GM19043 (cell line): ENCODE data around the gene GAK.

Source experiments
- ATAC-seq: cut with Tn5 transposase; IDR thresholded peaks from one replicate; pipeline ENCODE4 v1.9.1; 2021; ENCODE audit warnings: low read depth; ENCODE audit not compliant: unreplicated experiment

Gene GAK

GRCh38 chr4:834368-835147 lies 97.6 kb downstream of the GAK start:
- ATAC-seq = no peak

- no peak for ATAC-seq
Measured at GRCh38 chr4:833731-834367, 98.3 kb downstream of the GAK start.

- no peak for ATAC-seq
Measured at GRCh38 chr4:833156-833555, 99.0 kb downstream of the GAK start.

DNA sequence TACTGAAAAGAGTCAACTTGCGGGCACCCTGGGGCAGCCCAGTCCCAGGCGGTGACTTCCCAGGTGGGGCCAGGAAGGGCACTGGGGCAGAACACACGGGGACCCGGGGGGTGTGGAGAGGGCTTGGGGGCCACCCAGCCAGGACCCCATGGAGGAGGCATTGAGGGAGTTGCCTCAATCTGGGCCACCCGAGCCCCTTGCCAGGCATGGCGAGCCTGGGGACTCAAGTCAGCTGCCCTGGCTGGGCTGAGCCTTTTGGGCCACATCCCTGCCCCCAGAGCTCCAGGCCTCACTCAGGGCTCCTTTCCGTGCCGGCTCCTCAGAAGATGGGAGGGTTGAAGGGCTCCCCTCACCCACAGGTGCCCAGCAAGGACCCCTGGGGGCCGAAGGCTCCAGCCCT lies 99.6 kb downstream of the GAK start:
- ATAC-seq = no peak

GRCh38 chr4:832108-832507 lies 100.0 kb downstream of the GAK start:
- no peak for ATAC-seq

GRCh38 chr4:831483-831805 lies 100.7 kb downstream of the GAK start:
- ATAC-seq = no peak

DNA sequence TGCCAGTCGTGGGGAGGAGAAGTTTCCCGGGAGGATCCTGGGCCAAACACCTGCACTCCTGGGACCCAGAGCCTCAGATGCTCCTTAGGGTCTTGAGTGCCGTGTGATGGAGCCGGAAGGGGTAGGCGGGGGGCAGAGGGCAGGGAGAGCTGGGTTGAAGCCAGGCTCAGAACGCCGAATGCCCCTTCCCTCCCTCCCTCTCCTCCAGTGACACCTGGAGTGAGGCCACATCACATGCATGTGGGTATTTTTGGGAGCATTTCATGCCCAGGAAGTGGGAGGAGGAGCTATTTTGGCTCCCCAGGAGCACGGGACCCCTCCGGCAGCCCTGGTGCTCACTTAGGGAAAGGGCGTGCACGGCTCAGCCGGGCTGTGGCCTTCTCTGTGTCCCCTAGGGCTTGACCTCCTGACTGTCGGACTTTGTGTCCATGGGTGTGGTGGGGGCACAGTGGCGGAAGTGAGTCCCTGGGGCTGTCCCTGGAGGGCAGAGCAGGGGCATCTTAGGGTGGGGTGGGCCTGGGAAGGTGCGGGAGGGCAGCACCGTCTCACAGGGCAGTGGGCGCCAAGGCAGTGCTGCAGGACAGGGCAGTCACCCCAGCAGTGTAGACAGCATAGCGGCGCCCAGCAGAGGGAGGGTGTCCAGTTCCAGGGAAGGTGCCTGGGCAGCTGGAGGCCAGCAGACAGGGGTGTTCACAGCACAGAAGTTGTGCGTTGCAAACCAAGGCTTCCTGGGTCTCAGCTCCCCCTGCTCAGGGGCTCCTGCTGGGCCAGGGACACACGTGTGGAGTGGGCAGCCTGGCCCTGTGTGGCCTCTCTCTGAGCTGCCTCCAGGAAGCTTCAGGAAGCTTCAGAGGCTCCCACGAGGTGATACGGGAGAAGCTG lies 101.3 kb downstream of the GAK start:
- no peak for ATAC-seq

DNA sequence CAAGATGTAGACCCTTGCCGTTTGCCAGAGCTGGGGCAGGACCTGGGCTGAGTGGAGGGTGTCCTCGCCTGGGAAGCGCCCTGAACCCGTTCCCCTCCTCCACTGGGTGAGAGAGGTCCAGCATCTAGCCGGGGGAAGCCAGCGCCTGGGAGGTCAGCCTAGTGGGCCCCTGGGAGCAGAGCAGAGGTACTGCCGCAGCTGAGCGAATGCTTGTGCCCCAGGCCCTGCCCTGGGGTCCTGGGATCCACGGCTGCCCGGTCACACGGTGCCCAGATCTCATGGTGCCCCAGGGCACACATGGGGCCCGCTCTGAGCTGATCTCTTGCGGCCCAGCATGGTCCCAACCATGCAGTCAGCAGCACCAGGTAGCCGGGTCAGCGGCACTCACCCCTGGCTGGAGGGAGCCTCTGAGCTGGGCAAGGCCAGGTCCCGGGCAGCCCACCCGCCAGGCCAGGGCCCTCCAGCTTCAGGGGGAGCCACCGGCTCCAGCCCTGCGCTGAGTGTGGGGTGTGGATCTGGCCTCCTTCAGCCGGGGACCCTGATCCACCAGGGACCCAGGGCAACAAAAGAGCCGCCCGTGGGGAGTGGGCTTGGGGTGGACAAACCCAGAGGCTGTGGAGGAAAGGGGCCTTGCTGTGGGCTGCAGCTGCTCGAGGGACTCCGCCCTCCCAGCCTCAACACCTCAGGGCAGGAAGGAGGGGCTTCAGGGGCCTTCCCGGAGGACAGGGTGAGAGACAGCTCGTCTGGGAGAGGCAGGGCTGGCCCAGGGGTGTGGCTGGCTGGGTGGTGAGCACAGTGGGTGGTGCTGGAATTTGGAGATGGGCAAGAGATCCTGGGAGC lies 102.1 kb downstream of the GAK start:
- ATAC-seq = no peak

- ATAC-seq = no peak
Measured at GRCh38 chr4:829291-829690, 102.8 kb downstream of the GAK start.

DNA sequence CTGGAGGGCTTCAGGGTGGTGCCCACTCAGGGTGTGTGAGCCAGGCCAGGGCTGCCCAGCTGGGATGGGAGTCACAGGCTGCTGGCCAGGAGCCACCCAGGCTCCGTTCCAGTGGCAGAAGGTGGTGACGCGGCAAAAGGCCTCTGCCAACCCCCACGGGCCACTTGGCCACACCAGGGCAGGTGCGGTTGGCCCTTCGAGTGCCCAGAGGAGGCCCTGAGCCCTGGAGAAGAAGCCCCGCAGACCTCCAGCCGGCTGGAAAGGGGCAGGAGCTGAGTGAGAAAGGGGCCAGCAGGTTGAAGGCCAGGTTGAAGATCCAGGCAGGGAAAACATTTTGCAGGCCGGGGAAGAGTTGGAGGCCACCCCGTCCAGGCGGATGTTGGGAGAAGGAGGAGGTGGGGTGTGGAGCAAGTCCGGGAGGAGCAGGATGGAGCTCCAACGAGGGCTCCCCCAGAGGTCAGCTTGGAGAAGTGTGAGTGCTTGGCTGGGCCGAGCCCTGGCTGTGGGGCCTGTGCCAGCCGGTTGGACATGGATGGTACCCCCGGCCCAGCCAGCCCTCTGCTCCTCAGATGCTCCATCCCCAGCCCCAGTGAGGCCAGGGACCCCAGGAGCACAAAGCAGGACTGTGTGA lies 103.4 kb downstream of the GAK start:
- ATAC-seq = no peak

- no peak for ATAC-seq
Measured at GRCh38 chr4:827209-828081, 104.7 kb downstream of the GAK start.

DNA sequence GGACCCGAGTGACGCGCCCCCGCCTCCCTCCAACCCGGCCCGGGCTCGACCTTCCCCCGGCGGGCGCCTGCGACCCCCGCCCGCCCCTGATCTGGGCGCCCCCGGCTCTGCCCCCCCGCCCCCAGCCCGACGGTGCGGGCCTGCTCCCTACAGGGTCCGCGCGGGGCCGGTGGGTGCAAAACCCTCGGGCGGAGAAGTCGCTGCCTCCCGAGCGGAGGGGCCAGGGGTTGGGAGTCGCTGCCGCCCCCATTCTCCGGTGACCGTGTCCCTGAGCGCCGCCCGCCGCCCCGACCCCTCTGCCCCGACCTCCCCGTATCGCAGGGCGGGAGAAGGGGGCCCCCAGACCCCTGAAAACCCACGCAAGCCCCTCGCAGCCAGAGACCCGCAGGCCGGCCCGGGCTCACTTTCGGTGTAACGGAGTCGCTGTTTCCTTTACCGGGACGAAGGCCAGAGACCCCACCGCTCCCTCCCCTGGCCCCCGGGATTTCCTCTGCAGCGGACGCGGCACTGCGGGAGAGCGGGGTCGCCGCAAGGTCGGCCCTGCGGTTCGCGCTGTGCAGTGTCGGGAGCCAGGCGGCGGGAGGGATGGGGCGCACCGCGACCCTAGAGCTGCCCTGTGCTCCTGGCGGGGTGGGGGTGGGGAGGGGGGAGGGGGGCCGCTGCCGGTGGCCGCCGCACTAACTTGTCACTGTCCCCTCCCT lies 105.5 kb downstream of the GAK start:
- ATAC-seq = no peak

DNA sequence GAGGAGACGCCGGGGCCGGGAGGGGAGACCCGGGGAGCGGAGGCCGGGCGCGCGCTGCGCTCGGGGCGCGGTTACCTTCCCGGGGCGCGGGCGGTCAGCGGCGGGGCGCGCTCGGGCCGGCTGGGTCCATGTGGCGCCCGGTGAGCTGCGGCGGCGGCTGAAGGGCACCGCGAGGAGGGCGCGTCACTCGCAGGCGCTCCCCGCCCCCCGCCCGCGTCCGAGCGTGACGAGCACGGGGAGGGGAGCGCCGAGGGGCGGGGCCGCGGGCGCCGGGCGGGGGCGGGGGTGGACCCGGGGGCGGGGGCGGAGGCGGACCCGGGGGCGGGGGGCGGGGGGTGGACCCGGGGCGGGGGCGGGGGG lies 106.2 kb downstream of the GAK start, which contains the start of gene CPLX1:
CPLX1 (minus strand) TSS at position 159 of the 360 bp plus-strand sequence. CDS start 1,607 bp downstream, outside the sequence.
- no peak for ATAC-seq

DNA sequence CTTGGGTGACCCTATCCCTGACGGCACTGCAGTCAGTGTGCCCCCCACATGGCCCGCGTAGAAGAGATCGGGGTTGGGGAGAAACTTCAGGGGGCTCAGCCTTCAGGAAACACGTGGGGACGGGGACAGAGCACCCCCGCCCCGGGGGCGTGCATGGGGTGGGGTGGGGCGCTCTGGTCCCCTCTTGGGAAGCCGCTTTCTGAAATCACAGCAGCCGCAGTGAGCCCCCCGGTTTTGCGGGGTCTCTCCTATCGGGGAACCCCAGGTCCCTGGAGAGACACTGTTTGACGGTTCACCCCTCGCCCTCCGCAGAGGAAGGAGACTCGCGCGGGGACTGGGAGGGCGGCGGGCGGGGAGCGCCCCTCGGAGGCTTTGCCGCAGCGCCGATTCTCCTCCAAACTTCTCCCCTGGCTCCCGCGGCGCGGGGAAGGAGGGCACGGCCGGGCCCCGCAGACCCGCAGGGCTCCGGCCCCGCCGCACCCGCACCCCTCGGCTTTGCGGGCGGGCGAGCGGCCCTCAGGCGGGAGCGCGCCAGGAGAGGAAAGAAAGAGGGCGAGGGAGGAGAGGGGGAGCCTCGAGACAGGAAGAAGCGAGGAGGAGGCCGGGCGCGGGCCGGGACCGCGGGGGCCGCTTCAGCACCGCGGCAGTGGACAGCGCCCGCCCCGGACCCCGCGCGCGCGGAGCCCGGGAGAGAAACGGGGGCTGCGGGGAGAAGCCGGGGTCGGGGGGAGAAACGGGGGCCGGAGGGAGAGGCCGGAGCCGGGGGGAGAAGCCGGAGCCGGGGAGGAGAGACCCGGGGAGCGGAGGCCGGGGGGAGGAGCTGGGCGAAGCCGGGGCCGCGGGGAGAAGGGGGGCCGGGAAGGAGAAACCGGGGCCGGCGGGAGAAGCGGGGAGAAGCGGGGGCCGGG lies 106.8 kb downstream of the GAK start:
- no peak for ATAC-seq

GRCh38 chr4:824461-825062 lies 107.6 kb downstream of the GAK start:
- ATAC-seq = no peak

- no peak for ATAC-seq
Measured at GRCh38 chr4:823761-824460, 108.2 kb downstream of the GAK start.
